ENCODE data around the gene ZC3H13.

Gene ZC3H13

GRCh38 chr13:45907503-45907902 lies 145.0 kb downstream of the ZC3H13 start:
- TF ChIP-seq USF1 (IDR thresholded peaks at IDR 0.05) (no peak), EGR1 (IDR thresholded peaks at IDR 0.05) (no peak), YY1 (IDR thresholded peaks at IDR 0.05; ENCODE audit: low read depth) (no peak), EP300 (IDR thresholded peaks at IDR 0.05; ENCODE audit: borderline replicate concordance) (no peak), TAF1 (IDR thresholded peaks at IDR 0.05; ENCODE audit: low read depth) (no peak), RAD21 (IDR thresholded peaks at IDR 0.05; ENCODE audit: low read depth) (no peak), FOXM1 (IDR thresholded peaks at IDR 0.05; ENCODE audit: borderline replicate concordance, low read depth) (no peak), CREB1 (IDR thresholded peaks at IDR 0.05; ENCODE audit: low read depth) (no peak), REST (IDR thresholded peaks at IDR 0.05; ENCODE audit: low read depth) (no peak)

All from Ishikawa (cell line).